CD4-positive, alpha-beta T cell treated with Interleukin-6 at 100 ng/mL for 8 hours (primary cell): Measurements from ENCODE around the gene DCTN2.

Experiments
- DNase-seq: peaks from one replicate; pipeline ENCODE4 v3.0.0-alpha.2; 2020; ENCODE audit warnings: mixed read lengths, low spot score

DCTN2 gene

GRCh38 chr12:57549909-57550640, 3.1 kb upstream of the DCTN2 start, which contains the start of gene KIF5A:
TSS of gene KIF5A (plus strand) at chr12:57550044. CDS start at chr12:57550272, 228 bp downstream.
- DNase-seq: peak; percentile 34

DNA sequence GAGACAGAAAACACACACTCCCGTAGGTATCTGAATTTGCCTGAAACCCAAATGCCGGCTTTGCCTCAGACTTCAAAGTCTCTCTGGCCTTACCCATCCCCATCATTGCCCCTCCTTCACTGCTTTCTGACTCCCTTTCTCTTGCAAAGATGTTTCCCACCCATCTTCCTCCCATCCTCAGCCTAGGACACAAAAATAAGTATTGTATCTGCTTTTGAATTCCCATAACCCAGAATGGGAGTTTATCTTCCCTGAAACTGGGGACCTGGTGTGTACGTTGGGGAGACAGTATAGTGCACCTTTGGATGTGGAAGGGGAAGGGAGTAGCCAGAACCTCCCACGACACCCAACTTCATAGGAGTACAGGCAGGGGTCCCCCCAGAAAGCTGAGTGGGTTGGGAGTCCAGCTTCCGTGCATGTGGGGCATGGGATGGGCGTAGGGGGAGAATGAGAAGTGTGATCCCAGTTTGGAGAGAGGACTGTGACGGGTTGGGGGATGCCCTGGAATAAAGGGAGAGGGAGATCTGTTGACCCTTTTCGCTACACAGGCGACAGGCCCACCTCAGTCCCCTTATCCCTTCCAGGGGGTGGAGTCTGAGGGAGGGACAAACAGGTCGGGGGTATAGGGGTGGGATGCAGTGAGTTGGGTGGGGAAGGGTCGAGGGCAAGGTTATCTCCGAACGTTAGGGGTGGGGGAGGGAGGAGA, 2.4 kb upstream of the DCTN2 start:
- no peak for DNase-seq

- DNase-seq: no peak
Measured at GRCh38 chr12:57548488-57548887, 1.5 kb upstream of the DCTN2 start.

GRCh38 chr12:57548013-57548315, 972 bp upstream of the DCTN2 start:
- DNase-seq: no peak

- no peak for DNase-seq
Measured at GRCh38 chr12:57547288-57548012, 458 bp upstream of the DCTN2 start.

GRCh38 chr12:57545809-57546437, 1.1 kb downstream of the DCTN2 start:
- no peak for DNase-seq

DNA sequence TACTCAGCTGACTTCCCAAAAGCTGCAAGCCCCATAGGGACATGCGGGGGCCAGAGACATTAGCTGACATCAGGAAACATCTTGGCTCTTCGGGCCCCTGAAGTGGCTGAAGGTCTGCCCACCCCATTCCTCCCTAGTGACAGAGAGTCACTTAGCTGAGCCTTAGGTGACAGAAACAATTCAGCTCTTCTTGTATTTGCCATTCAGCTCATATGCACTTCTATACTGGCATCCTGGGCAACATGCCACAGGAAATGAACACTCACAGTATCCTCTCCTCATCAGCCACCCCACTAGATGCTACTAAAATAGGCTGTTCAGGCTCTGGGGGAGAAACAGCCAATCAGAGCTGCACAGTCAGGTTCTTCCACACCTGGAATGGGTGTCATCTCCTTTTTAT, 3.4 kb downstream of the DCTN2 start:
- DNase-seq: no peak

DNA sequence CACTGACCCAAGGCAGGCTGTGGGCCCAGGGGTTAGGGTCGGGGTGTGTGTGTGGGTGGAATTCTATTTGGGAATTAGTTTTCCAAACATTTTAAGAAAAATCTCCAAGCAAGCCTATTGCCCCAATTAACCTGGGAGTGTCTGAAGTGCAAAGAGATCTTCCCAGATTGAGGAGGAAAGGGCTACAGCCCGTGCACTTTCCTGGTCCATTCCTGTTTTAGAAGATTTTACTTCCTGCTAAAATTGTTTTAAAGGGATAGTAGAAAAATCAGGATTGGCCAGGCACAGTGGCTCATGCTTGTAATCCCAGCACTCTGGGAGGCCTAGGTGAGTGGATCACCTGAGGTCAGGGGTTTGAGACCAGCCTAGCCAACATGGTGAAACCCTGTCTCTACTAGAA, 5.3 kb downstream of the DCTN2 start:
- no peak for DNase-seq

- DNase-seq: no peak
Measured at GRCh38 chr12:57541001-57541400, 6.0 kb downstream of the DCTN2 start.

- DNase-seq: no peak
Measured at GRCh38 chr12:57539134-57539768, 7.7 kb downstream of the DCTN2 start.

- DNase-seq: no peak
Measured at GRCh38 chr12:57536597-57536942, 10.4 kb downstream of the DCTN2 start.

- DNase-seq: no peak
Measured at GRCh38 chr12:57535764-57536596, 11.0 kb downstream of the DCTN2 start.

- DNase-seq: no peak
Measured at GRCh38 chr12:57534991-57535543, 11.9 kb downstream of the DCTN2 start.

- DNase-seq: no peak
Measured at GRCh38 chr12:57534250-57534649, 12.7 kb downstream of the DCTN2 start.

- DNase-seq: no peak
Measured at GRCh38 chr12:57533108-57533507, 13.9 kb downstream of the DCTN2 start.

DNA sequence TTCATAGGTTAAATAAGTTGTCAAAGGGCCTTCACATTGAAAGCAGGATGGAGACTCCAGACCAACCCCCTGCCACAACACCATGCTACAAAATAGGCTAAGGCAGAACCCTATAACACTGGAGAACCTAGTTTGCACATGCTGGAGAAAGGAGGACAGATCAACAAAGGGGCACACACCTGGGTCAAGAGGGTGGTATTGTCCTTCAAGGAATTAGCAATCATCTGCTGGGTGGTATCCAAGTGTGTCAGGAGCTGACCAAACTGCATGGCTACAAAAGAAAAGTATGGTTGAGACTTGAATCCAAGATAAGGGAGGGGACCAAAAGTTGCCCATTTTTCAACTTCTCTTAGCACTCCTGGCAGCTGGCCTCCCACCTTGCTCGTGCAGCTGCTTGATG, 15.2 kb downstream of the DCTN2 start:
- DNase-seq: no peak

DNA sequence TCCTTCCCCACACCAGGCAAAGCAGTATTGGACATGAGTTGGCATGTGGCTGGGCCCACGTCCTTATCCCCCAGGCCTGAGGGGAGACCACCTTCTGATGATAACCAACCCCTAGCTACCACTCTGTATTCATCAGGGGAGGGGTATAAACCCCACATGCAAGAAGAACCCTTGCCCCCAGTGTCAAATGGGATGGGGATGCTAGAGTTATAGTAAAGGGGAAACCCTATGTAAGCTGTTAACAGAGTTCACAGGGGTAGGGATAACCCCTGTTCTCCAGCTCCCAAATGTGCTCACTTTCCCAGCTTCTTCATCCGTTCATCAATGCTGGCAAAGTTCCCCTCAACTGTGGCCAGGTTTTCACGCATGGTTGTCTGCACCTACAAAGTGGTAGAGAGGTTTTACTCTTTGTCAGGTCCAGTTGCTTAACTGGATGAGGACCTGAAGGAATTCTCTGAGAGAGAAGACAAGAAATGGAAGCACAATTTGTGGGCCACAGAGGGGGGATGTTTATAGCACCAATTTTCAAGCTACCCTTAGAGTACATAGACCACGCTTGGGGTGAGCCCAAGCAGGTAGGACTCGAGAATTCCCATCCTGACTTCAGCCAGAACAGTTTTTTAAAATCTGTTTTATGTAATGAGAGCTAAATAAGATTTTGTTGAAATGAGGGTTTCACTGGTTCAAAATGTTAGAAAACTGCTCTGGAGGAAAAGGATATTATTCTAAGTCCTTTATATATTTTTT, 16.4 kb downstream of the DCTN2 start:
- no peak for DNase-seq

DNA sequence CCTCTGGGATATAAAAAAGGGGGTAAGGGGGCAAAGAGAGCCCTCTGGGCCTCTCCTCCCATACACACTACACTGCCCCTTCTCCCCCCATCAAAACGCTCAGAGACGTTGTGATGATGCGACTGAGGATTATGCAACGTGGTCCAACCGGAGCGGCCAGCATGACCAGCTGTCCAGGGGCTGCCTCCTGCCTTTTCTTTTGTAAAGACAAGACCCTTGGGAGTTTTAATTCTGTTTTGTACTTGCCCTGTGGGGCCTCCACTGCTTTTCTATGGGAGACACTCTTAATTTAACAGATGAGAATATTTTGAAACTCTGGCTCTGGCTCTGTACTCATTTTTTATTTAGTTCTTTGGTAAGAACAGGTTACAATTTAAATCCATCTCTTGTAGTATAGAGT, 17.2 kb downstream of the DCTN2 start:
- DNase-seq: no peak

DNA sequence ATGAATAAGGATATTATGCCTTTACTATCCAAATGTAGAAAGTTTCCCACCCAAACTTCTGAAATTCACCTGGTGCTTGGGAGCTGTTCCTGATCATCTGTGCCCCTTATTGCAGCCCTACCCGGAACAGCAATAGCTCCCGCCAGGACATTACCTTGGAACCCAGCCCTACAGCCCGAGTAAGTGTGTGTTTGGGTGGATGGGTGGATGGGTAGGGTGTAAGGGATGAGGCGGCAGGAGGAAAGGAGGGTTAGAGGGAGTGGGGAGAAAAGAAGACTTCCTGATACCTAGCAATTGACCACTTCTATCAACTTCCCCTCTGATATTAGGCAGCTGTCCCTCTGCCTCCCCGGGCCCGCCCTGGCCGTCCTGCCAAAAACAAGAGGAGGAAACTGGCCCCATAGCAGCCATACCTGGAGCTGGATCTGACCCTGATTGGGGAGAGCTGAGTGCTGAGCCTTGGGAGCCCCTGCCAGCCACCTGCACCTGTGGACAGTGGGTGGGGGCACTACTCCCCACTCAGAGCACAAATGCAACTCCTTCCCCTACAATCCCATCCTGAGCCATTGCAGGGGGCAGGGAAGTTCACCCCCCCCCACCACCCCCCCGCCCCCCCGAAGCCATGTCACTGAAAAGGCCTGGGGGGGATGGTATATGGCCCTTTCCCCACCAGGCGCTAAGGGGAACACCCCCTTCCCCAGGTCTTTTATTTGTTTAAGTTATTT, 18.0 kb downstream of the DCTN2 start:
- DNase-seq: no peak

GRCh38 chr12:57528176-57528575, 18.8 kb downstream of the DCTN2 start:
- no peak for DNase-seq
